Measurements from ENCODE around the gene PPP1R37.

DNA sequence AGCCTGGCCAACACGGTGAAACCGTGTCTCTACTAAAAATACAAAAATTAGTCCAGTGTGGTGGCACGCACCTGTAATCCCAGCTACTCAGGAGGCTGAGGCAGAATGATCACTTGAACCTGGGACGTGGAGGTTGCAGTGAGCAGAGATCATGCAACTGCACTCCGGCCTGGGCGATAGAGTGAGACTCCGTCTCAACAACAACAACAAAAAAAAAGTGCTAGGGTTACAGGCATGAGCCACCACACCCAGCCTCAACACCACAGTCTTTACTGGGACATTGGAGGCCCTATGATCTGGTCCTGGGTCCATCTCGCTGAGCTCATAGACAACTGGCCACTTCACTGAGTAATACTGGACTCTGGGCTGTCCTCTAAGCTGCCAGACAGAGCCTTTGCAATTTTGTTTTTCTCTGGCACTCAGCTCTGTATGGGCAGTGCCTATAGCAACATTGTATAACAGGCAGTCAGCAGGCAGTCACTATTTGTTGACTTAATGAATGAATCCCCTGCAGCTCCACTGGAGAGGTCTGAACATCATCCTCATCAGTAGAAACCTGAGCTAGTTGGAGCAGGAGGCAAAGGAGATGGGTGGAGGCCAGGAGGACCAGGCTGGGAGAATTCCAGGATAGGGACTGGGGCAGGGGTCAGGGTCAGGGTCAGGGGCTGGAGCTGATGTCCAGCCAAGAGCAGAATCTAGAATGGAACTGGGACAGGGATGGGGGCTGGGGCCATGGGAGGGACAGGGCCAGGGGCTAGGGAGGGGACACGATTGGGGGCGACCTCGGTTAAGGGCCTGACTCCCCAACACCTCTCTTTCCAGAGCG, 93.7 kb downstream of the PPP1R37 start:
- TF ChIP-seq, protein P1, sequence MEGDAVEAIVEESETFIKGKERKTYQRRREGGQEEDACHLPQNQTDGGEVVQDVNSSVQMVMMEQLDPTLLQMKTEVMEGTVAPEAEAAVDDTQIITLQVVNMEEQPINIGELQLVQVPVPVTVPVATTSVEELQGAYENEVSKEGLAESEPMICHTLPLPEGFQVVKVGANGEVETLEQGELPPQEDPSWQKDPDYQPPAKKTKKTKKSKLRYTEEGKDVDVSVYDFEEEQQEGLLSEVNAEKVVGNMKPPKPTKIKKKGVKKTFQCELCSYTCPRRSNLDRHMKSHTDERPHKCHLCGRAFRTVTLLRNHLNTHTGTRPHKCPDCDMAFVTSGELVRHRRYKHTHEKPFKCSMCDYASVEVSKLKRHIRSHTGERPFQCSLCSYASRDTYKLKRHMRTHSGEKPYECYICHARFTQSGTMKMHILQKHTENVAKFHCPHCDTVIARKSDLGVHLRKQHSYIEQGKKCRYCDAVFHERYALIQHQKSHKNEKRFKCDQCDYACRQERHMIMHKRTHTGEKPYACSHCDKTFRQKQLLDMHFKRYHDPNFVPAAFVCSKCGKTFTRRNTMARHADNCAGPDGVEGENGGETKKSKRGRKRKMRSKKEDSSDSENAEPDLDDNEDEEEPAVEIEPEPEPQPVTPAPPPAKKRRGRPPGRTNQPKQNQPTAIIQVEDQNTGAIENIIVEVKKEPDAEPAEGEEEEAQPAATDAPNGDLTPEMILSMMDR (tag by site-specific recombination; IDR thresholded peaks at IDR 0.05), result no peak
- no peak for TF ChIP-seq ZNF416 (tag by site-specific recombination; IDR thresholded peaks at IDR 0.05)
- TF ChIP-seq, protein P2, sequence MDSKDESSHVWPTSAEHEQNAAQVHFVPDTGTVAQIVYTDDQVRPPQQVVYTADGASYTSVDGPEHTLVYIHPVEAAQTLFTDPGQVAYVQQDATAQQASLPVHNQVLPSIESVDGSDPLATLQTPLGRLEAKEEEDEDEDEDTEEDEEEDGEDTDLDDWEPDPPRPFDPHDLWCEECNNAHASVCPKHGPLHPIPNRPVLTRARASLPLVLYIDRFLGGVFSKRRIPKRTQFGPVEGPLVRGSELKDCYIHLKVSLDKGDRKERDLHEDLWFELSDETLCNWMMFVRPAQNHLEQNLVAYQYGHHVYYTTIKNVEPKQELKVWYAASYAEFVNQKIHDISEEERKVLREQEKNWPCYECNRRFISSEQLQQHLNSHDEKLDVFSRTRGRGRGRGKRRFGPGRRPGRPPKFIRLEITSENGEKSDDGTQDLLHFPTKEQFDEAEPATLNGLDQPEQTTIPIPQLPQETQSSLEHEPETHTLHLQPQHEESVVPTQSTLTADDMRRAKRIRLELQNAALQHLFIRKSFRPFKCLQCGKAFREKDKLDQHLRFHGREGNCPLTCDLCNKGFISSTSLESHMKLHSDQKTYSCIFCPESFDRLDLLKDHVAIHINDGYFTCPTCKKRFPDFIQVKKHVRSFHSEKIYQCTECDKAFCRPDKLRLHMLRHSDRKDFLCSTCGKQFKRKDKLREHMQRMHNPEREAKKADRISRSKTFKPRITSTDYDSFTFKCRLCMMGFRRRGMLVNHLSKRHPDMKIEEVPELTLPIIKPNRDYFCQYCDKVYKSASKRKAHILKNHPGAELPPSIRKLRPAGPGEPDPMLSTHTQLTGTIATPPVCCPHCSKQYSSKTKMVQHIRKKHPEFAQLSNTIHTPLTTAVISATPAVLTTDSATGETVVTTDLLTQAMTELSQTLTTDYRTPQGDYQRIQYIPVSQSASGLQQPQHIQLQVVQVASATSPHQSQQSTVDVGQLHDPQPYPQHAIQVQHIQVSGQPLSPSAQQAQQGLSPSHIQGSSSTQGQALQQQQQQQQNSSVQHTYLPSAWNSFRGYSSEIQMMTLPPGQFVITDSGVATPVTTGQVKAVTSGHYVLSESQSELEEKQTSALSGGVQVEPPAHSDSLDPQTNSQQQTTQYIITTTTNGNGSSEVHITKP (tag by site-specific recombination; IDR thresholded peaks at IDR 0.05), result no peak
- no peak for TF ChIP-seq EGR2 (tag by site-specific recombination; IDR thresholded peaks at IDR 0.05; ENCODE audit: low read depth)
- no peak for TF ChIP-seq MYNN (tag by site-specific recombination; IDR thresholded peaks at IDR 0.05; ENCODE audit: borderline replicate concordance)
- TF ChIP-seq, protein P3, sequence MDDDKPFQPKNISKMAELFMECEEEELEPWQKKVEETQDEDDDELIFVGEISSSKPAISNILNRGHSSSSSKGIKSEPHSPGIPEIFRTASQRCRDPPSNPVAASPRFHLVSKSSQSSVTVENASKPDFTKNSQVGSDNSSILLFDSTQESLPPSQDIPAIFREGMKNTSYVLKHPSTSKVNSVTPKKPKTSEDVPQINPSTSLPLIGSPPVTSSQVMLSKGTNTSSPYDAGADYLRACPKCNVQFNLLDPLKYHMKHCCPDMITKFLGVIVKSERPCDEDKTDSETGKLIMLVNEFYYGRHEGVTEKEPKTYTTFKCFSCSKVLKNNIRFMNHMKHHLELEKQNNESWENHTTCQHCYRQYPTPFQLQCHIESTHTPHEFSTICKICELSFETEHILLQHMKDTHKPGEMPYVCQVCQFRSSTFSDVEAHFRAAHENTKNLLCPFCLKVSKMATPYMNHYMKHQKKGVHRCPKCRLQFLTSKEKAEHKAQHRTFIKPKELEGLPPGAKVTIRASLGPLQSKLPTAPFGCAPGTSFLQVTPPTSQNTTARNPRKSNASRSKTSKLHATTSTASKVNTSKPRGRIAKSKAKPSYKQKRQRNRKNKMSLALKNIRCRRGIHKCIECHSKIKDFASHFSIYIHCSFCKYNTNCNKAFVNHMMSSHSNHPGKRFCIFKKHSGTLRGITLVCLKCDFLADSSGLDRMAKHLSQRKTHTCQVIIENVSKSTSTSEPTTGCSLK (tag by site-specific recombination; IDR thresholded peaks at IDR 0.05), result no peak
- TF ChIP-seq ZNF785 (tag by site-specific recombination; IDR thresholded peaks at IDR 0.05), result no peak
- TF ChIP-seq, protein P4, sequence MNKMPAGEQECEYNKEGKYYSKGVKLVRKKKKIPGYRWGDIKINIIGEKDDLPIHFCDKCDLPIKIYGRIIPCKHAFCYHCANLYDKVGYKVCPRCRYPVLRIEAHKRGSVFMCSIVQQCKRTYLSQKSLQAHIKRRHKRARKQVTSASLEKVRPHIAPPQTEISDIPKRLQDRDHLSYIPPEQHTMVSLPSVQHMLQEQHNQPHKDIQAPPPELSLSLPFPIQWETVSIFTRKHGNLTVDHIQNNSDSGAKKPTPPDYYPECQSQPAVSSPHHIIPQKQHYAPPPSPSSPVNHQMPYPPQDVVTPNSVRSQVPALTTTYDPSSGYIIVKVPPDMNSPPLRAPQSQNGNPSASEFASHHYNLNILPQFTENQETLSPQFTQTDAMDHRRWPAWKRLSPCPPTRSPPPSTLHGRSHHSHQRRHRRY (tag by site-specific recombination; IDR thresholded peaks at IDR 0.05), result no peak
- TF ChIP-seq, protein P5, sequence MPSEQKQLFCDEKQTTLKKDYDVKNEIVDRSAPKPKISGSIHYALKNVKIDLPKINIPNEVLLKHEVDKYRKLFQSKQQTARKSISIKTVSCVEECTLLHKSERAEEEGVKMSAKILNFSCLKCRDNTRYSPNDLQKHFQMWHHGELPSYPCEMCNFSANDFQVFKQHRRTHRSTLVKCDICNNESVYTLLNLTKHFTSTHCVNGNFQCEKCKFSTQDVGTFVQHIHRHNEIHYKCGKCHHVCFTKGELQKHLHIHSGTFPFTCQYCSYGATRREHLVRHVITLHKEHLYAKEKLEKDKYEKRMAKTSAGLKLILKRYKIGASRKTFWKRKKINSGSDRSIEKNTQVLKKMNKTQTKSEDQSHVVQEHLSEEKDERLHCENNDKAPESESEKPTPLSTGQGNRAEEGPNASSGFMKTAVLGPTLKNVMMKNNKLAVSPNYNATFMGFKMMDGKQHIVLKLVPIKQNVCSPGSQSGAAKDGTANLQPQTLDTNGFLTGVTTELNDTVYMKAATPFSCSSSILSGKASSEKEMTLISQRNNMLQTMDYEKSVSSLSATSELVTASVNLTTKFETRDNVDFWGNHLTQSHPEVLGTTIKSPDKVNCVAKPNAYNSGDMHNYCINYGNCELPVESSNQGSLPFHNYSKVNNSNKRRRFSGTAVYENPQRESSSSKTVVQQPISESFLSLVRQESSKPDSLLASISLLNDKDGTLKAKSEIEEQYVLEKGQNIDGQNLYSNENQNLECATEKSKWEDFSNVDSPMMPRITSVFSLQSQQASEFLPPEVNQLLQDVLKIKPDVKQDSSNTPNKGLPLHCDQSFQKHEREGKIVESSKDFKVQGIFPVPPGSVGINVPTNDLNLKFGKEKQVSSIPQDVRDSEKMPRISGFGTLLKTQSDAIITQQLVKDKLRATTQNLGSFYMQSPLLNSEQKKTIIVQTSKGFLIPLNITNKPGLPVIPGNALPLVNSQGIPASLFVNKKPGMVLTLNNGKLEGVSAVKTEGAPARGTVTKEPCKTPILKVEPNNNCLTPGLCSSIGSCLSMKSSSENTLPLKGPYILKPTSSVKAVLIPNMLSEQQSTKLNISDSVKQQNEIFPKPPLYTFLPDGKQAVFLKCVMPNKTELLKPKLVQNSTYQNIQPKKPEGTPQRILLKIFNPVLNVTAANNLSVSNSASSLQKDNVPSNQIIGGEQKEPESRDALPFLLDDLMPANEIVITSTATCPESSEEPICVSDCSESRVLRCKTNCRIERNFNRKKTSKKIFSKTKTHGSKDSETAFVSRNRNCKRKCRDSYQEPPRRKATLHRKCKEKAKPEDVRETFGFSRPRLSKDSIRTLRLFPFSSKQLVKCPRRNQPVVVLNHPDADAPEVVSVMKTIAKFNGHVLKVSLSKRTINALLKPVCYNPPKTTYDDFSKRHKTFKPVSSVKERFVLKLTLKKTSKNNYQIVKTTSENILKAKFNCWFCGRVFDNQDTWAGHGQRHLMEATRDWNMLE (tag by site-specific recombination; conservative IDR thresholded peaks at IDR 0.05; ENCODE audit: low read depth), result no peak

Data from HEK293 (cell line).